ENCODE measurements around the gene SGCD.

SGCD gene

DNA sequence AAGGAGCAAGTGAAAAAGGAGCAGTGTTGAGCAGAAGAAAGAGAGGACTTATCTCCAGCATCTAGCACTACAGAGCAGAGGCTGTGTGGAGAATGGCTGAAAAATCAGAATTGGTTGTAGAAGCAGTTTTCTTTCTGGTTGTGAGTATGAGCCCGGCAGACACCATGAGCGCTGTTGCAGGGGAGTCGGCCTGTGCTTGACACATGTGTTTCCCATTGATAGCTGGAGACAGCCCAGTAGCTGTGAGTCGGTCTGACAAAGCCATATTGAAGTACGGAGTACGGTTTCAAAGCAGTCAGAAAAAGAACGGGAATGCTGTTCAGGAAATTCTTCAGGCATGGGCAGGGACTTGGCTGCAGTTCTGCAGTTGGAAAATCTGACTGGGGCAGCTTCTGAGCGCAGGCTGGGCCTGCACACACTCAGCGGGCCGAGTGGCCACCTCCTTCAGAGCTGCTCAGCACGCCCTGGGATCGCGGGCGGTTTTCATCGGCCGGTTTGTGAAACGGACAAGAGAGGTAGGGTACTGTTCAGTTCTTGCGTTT, at the start of gene SGCD:
SGCD (plus strand) TSS at position 447 of the 542 bp plus-strand sequence.
- DNase-seq = no peak

DNA sequence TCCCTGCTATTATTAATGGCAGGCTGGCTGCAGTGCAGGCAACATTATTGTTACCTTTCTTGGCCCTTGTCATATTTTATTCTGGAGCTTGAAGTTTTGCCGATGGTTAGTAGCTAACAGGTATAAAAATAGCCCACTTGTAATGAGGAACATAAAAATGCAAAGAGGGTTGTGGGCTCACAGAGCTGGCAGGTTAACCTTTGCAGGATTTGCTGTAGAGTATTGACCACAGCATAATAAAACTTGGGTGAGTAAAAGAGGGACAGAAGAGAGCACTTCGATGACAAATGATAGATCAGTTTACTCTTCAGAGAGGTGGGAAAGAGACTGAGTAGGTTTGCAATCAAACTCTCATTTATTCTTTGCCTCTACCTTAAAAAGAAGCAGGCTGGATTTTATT, 49.7 kb upstream of the SGCD start:
- DNase-seq = no peak

DNA sequence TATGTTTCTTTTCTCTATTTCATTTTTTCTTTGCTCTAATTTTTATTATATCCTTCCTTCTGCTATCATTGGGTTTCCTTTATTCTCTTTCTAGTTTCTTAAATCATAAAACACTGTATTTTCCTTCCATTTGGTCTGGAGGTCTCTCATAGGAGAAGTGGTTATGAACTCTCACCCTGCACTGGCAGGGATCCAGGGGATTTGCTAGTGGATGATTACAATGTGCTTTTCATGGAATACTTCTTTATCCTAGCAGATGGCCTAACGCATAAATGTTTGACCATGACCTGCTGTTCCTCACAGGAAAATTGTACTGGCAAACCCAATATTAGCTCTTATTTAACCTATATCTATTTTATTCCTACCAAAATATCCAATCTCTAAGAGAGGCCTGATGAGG, 31.5 kb upstream of the SGCD start:
- no peak for DNase-seq

DNA sequence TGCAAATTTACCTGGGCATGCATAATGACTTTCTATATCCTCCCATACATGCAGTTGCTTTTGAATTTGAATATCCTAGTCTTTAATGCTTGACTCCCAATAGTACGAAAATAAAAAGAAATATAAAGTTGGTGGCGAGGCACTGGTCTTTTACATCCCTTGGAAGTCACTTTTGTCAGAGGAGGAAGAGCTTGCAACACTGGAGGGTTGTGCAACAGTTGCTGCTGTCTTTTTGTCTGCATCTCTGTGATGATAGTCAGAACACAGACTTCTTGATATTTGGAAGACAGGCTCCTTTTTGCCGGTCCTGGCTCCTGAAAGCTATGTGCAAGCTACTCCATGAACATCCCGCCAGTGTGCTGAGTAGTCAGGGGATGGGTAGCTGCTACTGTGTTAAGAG, 16.8 kb upstream of the SGCD start:
- no peak for DNase-seq

DNA sequence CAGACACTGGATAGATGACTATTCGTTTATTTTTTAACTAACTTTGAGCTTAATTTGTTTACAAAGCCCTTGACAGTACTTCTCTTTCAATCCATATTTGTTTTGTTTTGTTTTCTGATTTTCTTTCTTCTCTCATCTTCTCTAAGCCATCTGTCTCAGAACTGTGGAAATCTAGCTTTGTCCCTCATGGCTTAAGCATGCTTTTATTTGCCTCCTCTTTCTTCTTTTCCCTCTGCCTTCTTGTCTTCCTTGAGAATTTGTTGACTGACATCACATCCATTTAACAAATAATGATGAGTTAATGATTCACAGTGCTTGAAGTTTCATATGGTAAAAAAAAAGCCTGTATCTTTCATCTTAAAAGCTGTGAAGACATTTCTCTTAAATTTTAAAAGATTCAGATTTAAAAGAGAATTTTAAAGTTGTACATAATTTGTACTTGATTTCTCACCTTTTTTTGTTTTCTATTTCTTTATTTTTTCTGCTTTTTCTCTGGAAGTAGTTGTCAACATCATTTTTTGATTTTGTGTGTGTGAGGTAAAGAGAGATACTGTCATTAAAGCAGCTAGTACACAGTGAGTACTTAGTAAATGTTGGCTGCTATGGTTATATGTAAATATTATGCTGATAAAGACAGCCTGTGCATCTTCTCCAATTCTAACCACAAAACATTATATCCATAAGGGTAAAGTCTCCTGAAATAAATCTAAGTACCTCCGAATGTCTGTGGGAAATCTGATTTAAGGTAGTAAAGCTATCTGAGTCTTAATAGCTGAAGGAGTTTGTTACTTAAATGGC, 13.9 kb upstream of the SGCD start:
- no peak for DNase-seq

DNA sequence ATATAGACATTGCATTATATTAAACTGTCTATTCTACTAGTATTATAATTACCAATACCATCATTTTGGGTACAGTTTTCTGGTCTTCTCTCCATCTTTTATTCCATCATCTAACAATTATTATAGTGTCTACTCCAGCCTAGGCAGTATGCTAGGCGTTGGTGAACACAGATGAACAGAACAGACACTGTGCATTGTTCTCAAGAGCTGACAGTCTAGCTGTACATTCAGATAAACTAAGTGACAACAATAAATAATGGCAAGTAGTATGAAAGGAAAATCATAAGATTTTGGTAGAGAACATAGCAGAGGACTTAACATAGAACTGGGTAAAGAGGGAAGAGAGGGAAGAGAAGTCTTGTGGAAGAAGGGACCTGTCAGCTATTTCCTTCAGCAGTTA, 12.5 kb upstream of the SGCD start:
- no peak for DNase-seq

DNA sequence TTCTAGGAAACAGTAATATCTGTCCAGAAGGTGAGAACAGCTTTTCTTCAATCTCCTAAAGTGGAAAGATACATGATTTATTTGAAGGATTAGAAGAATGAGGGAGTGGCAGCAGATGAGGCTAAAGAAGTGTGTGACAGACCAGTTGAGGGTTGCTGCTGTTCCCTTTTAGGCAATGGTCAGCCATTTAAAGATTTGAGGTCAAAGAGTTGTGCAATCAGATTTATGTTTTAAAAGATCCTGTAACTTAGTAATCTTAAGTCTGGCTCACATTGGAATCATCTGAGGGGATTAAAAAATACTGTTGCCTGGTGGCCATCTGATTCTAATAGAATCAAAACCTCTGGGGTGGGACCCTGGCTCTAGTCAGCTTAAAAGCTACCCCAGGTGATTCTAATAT, 4.3 kb upstream of the SGCD start:
- no peak for DNase-seq

DNA sequence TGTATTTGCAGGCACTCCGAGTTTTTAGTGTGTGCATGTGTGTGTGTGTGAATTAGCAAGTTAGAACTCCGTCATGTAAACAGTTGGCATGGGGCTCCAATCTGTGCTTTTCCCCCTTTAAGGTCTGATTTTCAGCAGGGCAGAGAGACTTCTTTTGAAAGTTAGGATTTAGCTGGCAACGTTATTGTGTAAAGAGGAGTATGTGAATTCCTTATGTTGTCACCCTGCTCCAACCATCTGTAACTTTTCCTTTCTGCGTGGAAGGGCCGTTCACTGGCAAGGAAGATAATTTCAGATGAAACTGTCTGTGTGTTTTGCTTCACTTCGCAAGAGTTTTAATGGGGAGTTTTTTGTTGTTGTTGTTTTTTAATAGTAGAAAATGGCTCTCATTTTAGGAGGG, 332 bp downstream of the SGCD start:
- DNase-seq = no peak

DNA sequence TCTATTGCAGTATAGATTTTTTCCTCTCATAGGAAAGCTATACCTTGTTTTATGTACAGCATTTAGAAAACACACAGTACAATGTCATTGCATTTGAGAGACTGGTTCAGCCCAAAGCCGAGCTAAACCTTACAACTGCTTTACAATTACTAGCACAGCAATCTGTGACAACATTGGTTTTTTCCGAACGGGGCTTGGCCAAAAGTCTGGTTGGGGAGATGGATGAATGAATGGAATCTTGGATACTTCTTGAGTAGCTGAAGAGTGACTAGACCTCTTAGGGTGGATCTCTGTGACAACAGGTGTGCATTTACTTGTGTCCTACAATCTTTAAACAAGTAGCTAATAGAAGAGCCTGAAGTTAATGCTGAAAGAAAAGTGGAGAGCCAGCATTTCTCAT, 1.2 kb downstream of the SGCD start:
- no peak for DNase-seq

DNA sequence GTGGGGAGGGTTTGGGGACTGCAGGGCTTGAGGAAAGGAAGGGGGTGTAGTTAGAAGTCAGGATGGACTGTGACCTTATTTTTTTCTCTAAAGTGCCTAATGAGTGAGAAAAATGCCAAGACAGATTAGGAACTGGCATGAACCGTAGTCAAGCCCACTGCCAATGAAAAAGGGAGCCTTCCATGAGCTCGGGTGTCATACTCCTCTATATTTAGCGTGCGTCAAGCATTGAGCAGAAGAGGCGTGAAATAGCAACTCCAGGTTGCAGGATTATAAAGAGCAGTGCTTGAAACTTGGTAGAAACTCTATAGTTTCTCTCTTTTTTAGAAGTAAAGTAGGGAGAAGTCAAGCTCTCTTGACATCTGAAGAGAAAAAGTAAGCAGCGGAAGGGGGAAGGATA, 1.8 kb downstream of the SGCD start:
- no peak for DNase-seq

DNA sequence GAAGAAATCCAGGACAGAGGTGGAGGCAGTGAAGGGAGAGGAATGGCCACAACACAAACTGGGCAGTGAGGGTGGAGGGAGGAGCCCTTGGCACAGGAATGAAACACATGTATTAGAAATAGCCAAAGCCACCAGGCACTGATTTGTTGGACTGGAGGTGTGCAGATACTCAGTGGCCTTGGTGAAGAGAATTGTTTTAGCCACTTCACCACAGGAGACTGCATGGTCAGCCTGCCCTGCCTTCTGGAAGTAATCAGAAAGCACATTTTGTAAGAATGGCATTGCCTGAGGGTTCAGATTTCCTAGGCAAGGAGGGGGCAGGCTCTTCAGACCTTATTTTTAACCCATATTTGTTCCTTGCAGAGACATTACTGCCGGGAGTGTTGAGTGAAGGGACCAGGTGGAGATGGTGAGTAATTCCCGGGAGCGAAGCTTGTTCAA, 2.2 kb downstream of the SGCD start:
- no peak for DNase-seq

DNA sequence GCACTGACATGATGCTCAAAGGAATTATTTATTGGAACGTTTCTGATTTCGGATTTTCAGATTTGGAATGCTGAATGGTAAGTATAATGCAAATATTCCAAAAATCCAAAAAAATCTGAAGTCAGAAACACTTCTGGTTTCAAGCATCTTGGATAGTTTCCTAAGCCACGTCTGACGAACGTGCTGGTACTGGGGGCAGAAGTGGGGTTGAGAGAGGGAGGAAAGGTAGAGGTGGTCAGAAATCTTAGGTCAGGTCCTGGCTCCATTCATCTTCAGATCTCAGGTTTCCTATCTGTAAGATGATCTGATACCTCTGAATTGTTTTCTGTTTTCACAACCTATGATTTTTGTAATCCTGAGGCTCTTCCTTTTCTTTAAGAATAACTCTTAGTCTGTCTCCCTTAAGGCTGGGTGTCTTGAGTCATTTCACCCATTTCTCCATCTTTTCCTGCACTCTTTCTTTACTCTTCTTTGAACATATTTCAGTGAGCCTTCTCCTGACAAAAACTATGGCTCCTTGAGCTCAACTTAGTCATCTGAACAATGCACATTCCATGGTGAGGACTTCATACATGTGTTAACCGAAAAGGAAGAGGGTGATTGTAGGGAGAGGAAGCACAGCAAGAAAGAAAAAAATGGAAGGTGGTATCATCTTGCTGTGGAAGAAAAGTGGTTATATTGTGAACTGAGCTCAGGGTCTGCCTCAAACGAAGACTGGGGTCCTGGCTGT, 3.3 kb downstream of the SGCD start:
- no peak for DNase-seq

DNA sequence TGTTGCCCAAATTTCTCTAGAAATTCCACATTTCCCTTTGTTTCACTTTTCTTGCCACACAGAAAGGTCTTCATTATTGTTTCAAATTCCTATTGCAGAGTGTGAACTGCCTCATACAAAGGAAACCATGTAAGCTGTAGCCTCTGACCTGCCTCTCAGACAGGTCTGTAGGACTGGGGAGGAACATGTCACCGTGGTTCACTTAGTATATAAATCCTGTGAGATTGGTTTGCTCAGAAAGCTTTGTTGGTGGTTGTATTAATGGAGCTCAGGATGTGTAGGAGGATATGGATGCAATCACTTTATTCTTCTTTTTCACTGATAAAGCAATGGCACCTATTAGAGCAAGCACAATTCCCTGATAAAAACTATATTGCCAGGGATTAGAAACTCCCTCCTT, 4.2 kb downstream of the SGCD start:
- DNase-seq = no peak

DNA sequence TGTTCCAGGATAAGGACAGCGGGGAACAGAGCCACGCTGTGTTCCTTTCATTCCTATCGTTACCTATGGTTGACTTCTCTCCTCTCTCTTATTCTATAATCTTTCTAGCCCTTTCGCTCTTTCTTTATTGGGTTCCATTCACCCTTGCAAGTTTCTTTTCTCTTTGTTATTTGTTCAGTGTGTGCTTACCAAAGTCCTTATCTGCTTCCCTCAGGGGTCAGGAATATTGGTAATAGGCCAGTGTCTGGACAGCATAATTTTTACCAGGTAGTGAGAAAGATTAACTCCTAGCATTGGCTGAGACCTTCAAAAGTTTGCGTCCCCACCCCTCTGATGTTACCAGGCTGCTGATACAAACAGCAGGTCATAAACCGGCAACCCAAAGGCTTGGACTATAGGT, 4.9 kb downstream of the SGCD start:
- no peak for DNase-seq

DNA sequence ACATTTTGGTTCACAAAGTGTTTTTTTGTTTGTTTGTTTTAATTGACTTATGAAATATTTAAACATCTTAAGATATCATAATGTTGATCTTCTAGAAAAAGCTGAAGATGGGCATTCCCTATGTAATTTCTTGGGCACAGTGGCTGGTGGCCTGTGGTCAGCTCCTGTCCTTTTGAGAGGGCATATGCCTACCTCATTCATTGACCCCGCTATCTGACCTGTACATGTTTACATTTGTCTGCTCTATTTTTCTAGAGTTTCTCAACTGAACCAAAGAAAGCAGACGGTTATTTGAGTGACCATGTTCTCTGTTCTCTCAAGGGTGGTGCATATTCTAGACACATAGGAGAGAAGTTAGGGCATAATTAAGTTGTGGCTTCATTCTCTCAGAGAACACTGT, 5.3 kb downstream of the SGCD start:
- no peak for DNase-seq

DNA sequence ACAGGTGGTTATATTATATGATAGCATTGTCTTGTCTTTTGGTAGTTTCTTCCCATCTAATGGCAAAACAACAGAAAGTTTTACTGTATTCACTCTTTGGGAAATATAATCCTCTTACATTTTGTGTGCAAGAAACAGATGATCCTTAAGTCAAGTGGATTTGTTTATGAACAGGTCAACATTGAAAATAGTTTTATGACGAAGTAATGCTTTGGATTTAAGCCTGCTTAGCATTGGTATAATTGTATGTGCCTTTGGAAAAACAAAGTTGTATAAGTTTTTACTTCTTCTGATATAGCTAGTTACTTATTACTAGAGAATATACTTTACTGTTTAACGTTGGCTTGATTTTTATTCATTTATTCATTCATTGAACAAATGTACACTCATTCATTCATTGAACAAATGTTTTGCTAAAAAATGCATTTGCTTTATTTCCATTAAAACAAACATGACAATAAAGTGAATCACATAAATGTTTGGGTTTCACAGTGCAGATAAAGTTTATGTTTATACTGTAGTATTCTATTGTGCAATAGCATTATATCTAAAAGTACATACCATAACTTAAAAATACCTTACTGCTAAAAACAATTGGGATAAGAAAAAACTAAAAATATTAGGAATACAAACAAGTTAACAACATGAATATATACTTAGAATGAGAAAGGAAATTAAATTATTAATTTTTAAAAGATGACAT, 12.3 kb downstream of the SGCD start:
- no peak for DNase-seq

DNA sequence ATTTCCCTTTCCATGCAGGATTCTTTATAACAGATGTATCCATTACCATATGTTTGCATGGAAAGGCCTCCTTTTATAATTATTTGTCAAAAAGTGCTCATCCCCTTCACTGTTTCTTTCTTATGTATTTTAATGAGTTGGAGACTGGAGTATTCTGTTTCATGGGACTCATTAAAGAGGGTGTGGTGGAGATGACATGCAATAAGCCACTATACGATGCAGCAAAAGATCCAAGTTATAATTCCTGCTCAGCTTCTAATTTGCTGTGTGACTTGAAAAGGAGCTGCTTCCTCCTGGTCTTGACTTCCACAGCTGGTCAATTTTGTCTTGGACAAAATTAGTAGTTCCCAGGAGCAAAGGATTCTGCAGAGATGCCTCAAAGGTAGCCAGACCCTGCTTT, 13.9 kb downstream of the SGCD start:
- no peak for DNase-seq

DNA sequence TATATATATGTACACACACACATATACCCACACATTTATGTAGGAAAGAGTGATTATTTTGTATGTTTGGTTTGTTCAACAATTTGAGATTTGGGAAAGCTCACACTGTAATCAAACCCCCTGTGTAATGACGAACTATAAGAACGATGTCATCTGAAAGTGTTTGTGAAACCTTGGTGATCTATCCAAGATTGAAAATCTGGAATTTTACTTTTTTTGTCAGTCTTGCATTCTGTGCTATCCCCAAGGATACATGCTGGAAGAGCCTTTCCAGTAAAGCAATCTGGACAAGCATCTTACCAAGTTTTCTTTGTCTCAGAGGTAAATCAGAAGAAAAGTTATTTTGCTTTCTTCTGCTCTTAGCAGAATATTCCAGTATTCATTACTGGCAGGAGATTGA, 23.3 kb downstream of the SGCD start:
- DNase-seq = no peak

DNA sequence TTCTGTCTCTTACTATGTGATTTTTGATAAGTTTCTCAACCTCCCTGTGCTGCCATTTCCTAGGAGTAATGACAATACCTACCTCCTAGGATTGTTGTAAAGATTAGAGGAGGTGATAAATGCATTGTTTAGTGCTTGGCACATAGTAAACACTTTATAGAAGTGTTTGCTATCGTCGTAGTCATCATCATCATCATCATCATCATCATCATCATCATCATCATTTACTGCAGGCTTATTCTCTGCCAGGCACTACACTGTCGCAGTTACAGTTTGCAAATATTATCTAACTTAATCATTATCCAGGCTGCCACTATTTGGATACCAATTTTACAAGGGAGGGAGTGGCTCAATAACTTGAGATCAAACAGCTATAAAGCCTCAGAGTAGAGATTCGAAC, 24.5 kb downstream of the SGCD start:
- no peak for DNase-seq

DNA sequence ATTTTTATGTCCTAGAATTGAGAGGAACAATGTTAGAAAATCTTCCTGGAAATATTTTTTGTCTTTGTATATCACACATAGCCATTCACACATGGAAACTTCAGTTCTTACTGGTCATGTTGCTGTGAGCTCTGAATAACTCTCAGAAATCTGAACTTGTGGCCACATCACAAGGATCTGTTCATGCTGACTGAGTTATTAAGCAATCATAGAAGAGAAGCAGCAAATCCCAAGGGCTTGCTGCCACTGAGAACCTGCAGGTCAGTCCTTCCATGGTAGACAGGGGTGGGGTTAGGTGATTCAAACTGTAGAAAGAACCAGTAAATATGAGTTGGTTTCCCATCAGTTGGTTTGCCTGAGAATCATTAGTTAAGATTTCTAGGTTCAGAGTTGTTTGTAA, 27.6 kb downstream of the SGCD start:
- no peak for DNase-seq

DNA sequence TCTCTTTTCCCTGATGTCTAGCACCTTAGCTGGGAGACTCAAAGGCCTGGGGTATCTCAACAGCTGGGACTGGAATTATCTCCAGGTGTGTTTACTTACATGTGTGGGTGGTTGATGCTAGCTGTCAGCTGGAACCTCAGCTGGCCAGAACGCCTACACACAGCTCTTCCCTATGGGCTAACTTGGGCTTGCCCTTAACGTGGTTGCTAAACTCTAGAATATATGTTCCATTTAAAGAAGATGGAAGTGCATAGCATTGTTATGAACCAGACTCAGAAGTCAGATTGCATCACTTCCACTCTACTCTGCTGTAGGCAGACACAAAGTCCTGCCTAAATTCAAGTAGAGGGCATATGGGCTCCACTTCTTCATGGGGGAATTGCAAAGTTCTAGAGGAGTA, 29.3 kb downstream of the SGCD start:
- no peak for DNase-seq

DNA sequence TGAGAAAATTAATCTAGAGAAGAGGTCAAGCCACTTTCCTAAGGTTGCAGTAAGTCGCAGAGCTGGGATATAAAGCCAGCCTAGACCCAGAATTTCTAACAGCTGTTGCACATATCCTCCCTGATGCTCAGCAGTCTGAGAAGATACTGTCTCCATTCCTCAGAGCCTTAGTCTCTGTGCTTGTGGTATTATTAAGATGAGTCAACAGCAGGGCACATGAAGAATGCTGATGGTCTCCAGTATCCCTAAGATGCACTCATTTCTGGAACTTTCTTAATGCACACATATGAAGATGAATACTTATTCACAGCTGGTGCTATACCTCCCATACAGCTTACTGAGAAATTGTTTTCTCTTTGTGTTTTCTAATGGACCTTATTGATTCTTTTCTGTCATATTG, 32.5 kb downstream of the SGCD start:
- DNase-seq = no peak

DNA sequence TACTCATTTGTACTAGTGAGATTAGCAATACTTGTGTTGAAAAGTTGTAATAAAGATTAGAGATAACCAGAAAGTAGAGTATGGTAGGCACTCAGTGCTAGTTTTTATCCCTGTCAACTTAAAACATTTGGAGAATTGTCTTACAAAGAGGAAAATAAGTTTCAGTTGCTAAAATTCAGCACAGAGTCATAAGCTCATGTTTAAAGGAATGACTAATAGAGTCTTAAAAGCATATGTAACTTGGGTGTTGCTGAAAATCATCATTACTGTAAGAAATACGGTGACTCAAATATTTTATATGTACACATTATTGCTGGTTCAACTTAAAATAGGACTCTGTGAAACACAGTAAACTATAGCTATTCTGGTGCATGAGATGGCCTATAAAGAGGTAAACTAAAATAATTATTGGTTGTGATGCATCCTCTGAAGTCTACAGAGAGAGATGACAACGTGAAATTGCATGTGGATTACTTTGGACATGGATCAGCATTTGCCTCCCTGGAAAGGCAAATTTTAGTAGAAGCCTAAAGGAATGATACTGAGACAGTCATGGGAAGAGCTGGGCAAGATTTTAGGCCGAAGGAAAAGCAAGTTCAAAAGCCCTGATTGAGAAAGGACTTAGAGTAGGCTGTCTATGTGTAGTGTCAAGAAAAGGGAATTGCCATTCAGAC, 34.6 kb downstream of the SGCD start:
- DNase-seq = no peak
